Fibroblast of skin of right biceps (primary cell): Measurements from ENCODE around the gene CPNE1.

Experiments used
- DNase-seq: peaks from one replicate; pipeline ENCODE4 v3.0.0-alpha.2; 2013

Gene CPNE1

GRCh38 chr20:35618263-35619131 is 46.2 kb downstream of the CPNE1 start:
- DNase-seq = no peak

GRCh38 chr20:35617397-35618262 is 47.1 kb downstream of the CPNE1 start:
- DNase-seq = peak; percentile 72

- DNase-seq = peak; percentile 100
These were observed 48.0 kb downstream of the CPNE1 start for GRCh38 chr20:35616465-35617396.

GRCh38 chr20:35615667-35616464 is 48.8 kb downstream of the CPNE1 start, which contains the start of gene SPAG4:
TSS of gene SPAG4 (plus strand) at chr20:35615829. CDS start at chr20:35616004, 175 bp downstream.
- peak; percentile 68 for DNase-seq

- DNase-seq = no peak
These were observed 53.2 kb downstream of the CPNE1 start for GRCh38 chr20:35611482-35611881.

- DNase-seq = no peak
These were observed 53.8 kb downstream of the CPNE1 start for GRCh38 chr20:35610833-35611427.

GRCh38 chr20:35607003-35607735 is 57.5 kb downstream of the CPNE1 start:
- no peak for DNase-seq

GRCh38 chr20:35606127-35606526 is 58.6 kb downstream of the CPNE1 start:
- no peak for DNase-seq

- DNase-seq = no peak
These were observed 60.3 kb downstream of the CPNE1 start for GRCh38 chr20:35604449-35604747.

GRCh38 chr20:35603695-35604448 is 60.8 kb downstream of the CPNE1 start:
- no peak for DNase-seq

- DNase-seq = no peak
These were observed 61.7 kb downstream of the CPNE1 start for GRCh38 chr20:35602851-35603495.

- DNase-seq = no peak
These were observed 62.7 kb downstream of the CPNE1 start for GRCh38 chr20:35601990-35602389.

GRCh38 chr20:35600993-35601973 is 63.4 kb downstream of the CPNE1 start:
- peak; percentile 76 for DNase-seq

- DNase-seq = no peak
These were observed 64.3 kb downstream of the CPNE1 start for GRCh38 chr20:35600176-35600992.

GRCh38 chr20:35599776-35600120 is 65.0 kb downstream of the CPNE1 start:
- DNase-seq = no peak

- DNase-seq = no peak
These were observed 65.6 kb downstream of the CPNE1 start for GRCh38 chr20:35598899-35599775.
